Measurements from ENCODE around the gene C3orf33. TPM values are rescaled to one million over a fixed set of nuclear protein-coding genes. Genes with fewer than 3 reads are reported as not detected.

Gene C3orf33
- total and polyA plus RNA-seq, 2 of the 13 experiments (the other 11 are each of a cell fraction or from before 2014, with no cell fraction given), result 9.2 to 12.6 TPM

- TF ChIP-seq BCL3 (CRISPR knock-in tag; IDR thresholded peaks at IDR 0.05), result no peak
- TF ChIP-seq ZNF563 (CRISPR knock-in tag; IDR thresholded peaks at IDR 0.05), result no peak
- TF ChIP-seq POGZ (CRISPR knock-in tag; IDR thresholded peaks at IDR 0.05), result no peak
- TF ChIP-seq ZSCAN22 (CRISPR knock-in tag; IDR thresholded peaks at IDR 0.05), result no peak
- no peak for TF ChIP-seq NFAT5 (CRISPR knock-in tag; IDR thresholded peaks at IDR 0.05)
- no peak for TF ChIP-seq NFE2L1 (CRISPR knock-in tag; IDR thresholded peaks at IDR 0.05; ENCODE audit: borderline replicate concordance)
- TF ChIP-seq ZNF740 (CRISPR knock-in tag; IDR thresholded peaks at IDR 0.05), result no peak
- TF ChIP-seq REL (CRISPR knock-in tag; conservative IDR thresholded peaks at IDR 0.05), result no peak
- no peak for TF ChIP-seq ZNF670 (CRISPR knock-in tag; IDR thresholded peaks at IDR 0.05; ENCODE audit: borderline replicate concordance)
- no peak for TF ChIP-seq SRSF1 (optimal IDR thresholded peaks at IDR 0.05; ENCODE audit: low read depth, low read length)
- TF ChIP-seq ADNP (CRISPR knock-in tag; IDR thresholded peaks at IDR 0.05), result no peak
- peak; percentile 36; the same call in 1 of the 2 replicates for TF ChIP-seq HMG20A (CRISPR knock-in tag; IDR thresholded peaks at IDR 0.05; ENCODE audit: borderline replicate concordance)
- peak; percentile 23; the same call in 1 of the 2 replicates for TF ChIP-seq TBX3 (IDR thresholded peaks at IDR 0.05; ENCODE audit: borderline replicate concordance)
- no peak for TF ChIP-seq NCOR1 (IDR thresholded peaks at IDR 0.05; ENCODE audit: borderline replicate concordance, low read length)
- TF ChIP-seq FOXA3 (CRISPR knock-in tag; IDR thresholded peaks at IDR 0.05), result peak; percentile 27; the same call in 1 of the 2 replicates
- TF ChIP-seq RAD21 (CRISPR knock-in tag; IDR thresholded peaks at IDR 0.05), result no peak; the same call in 1 of the 2 replicates
- TF ChIP-seq DPF2 (CRISPR knock-in tag; IDR thresholded peaks at IDR 0.05; ENCODE audit: borderline replicate concordance, low read depth), result no peak
- no peak for TF ChIP-seq DR1 (CRISPR knock-in tag; IDR thresholded peaks at IDR 0.05)
- TF ChIP-seq GATAD2A (CRISPR knock-in tag; IDR thresholded peaks at IDR 0.05), result no peak
- TF ChIP-seq CERS6 (CRISPR knock-in tag; IDR thresholded peaks at IDR 0.05), result no peak
- no peak for TF ChIP-seq WIZ (CRISPR knock-in tag; IDR thresholded peaks at IDR 0.05)
- TF ChIP-seq ZNF550 (CRISPR knock-in tag; IDR thresholded peaks at IDR 0.05; ENCODE audit: borderline replicate concordance), result no peak
- no peak for TF ChIP-seq RAD51 (IDR thresholded peaks at IDR 0.05; ENCODE audit: borderline replicate concordance)
- TF ChIP-seq BCL6 (CRISPR knock-in tag; IDR thresholded peaks at IDR 0.05), result no peak
These were observed 57.3 kb downstream of the C3orf33 start (continued) for GRCh38 chr3:155748611-155749365.

Measured in HepG2 (cell line).